HG02973 (cell line): ENCODE data around the gene NUAK1.

Experiments
- ATAC-seq: cut with Tn5 transposase; IDR thresholded peaks from one replicate; pipeline ENCODE4 v1.9.1; 2021; ENCODE audit warnings: moderate library complexity; ENCODE audit not compliant: unreplicated experiment

NUAK1 gene

DNA sequence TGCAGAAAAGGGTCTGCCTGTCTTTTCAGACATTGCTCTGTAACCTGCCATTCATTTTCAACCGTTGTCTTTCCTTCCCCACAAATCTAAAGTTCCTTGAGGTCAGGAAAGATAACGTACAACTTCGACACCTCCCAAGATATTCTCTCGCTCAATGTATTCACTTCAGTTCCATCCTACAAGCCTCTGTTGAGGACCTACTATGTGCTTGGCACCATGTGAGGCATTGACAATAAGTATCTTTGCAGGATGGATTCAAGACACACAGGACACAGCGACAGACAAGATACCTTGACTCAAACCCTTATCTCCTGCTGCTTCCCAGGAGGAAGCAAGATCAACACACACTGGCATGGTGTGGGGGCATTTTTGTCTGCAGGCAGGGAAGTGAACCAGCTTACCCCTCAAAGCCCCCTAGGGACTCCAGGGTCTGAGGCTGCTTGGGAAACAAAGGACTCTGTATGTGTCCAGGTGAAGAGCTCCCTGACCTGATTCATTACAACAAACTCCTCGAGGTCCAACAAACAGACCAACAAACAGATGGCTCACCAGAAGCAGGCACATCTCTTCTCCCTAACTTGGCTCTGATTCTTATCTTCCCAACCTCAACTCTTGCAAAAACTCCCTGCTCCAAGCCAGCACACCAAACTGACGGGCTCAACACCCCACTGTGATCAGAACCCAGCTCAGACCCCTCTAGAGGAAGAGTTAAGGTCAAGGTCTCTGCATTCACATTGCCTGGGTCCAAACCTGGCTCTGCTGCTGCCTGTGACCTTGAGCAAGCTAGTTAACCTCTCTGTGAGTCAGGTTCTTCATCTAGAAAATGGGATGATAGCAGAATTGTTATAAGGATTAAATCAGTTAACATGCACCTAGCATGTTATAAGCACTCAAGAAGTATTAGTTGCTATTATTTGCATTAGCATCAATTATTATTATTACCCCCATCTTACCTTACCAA is 6.3 kb downstream of the NUAK1 start:
- ATAC-seq: no peak

- ATAC-seq: no peak
These were observed 7.1 kb downstream of the NUAK1 start for GRCh38 chr12:106131676-106132075.

DNA sequence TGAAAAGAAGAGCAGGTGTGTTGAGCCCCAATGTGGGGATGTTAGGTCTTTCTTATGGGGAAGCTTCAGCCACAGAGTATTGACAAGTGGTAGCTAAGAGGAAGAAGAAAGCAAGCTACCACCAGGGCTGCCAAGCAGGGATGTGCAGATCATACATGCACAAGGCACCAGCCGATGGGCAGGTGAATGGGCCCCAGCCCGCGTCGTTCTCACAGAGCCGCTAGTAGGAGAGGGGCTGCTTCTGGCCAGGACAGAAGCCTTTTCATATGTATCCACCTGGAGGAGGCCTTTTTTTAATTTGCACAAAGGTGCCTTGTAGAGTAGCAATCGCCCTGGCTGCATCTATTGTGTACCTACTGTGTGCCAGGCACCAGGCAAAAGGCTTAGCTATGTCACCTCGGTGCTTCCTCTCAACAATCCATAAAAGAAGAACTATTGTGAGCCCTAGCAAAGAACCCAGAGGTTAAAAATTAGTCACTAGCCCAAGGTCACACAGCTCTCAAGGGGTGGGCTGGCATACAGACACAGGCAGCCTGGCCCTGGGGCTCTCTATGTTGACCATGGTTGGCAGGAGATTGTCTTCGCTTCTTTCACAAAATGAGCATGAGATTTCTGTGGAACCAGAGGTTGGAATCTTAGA is 8.2 kb downstream of the NUAK1 start:
- ATAC-seq: no peak

DNA sequence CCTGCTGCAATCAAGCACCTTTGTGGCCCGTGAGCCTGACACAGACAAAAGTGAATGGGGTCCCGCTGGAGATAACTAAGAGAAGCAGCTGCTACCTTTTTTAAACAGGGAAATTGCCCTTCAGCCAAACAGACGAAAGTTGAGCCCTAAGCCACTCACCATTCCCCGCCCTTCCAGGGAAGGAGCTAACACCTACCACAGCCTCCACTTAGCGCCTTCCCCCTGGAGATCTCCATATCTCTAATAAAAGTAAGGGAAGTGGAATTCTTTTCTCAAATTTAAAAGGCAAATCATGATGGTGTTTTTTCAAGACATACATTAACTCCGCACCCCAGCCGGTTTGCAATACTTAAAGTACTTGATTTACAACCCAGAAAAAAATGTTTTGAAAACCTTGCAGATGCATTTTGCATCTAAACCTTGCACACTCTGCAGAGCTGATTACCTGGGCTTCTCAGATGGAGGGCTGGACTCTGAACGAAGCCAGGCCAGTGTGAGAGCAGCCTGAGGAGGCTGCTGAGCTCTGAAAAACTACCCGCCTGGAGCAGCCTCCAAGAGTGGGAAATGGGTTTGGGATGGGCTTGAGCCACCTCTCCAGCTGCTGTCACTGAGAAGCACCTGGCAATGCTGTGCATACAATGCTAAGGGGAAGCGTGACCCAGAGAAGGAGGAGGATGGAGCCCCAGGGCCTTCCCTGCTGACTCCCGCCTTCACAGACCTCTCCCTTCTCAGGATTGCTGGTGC is 10.0 kb downstream of the NUAK1 start:
- no peak for ATAC-seq

- no peak for ATAC-seq
These were observed 11.2 kb downstream of the NUAK1 start for GRCh38 chr12:106127338-106128126.

GRCh38 chr12:106126441-106127337 is 12.1 kb downstream of the NUAK1 start:
- ATAC-seq: no peak

GRCh38 chr12:106125351-106126095 is 13.2 kb downstream of the NUAK1 start:
- no peak for ATAC-seq

GRCh38 chr12:106123551-106124081 is 15.1 kb downstream of the NUAK1 start:
- no peak for ATAC-seq

DNA sequence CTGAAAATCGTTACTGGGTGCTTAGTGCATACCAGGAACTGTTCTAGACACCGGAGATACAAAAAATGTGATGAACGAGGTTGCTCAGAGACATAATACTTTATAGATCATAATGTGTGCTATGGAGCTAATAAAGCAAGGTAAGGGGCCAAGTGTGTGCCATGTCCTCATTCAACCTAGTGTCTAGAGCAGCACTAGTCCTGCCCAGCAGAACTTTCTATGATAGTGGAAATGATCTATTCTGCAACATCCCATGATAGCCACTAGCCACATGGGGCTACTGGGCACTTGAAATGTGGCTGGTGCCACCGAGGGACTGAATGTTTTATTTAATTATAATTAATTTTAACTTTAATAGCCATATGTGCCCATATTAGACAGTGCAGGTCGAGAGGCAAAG is 15.6 kb downstream of the NUAK1 start:
- no peak for ATAC-seq

DNA sequence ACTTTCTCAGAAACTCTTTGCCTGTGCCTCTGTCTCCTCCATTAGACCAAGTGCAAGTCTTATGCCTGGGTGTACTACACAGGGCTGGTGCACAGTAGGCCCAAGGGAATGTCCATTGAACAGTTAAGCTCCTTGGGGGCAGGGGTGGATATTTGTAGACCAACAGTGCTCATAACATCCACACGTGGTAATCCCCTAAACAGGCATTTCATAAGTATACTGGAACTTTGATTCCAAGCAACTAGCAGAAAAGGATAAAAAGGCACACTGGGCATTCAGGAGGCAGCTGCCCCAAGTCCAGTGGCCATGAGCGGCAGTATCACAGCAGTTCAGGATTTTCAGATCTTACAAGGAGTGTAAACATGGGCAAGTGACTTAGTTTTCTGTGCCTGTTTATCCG is 16.8 kb downstream of the NUAK1 start:
- ATAC-seq: no peak

GRCh38 chr12:106120519-106121105 is 18.1 kb downstream of the NUAK1 start:
- ATAC-seq: no peak

DNA sequence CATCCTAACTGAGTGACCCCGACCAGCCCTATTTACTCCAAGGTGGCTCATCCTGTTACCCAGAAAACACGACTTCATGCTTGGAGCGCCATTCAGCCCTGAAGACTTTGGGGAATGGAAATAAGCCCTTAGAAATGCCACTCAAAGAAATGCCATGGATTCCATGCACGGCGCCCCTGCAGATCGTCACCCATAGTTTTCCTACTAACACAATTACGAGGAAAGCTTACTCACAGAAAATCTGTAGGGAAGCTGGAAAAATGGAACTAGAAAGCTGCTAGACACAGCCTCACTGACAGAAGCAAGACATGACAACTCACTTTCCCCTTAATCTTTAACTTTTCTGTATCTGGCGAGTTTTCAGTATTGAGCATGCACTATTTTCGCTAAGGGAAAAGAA is 19.5 kb downstream of the NUAK1 start:
- ATAC-seq: no peak

- no peak for ATAC-seq
These were observed 20.2 kb downstream of the NUAK1 start for GRCh38 chr12:106118381-106119130.

DNA sequence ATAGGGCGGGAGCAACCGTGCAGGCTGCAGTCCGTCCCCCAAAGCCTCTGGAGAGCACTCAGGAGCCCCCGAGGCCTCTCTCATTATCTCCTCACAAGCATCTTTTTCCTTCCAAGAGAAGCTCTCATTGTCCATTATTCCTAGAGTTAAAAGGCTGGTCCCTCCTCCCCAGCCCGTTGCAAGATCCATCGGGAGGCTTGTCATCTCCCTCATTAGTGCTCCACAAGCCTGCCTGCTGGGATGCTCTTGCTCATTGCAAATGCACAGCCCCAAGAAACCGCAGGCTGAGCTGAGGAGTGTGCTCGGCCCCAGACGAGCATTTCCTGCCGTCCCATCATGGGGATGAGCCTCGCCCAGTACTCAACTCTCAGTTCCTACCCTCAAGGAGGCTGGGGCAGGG is 23.3 kb downstream of the NUAK1 start:
- no peak for ATAC-seq

GRCh38 chr12:106114447-106115068 is 24.2 kb downstream of the NUAK1 start:
- ATAC-seq: no peak

DNA sequence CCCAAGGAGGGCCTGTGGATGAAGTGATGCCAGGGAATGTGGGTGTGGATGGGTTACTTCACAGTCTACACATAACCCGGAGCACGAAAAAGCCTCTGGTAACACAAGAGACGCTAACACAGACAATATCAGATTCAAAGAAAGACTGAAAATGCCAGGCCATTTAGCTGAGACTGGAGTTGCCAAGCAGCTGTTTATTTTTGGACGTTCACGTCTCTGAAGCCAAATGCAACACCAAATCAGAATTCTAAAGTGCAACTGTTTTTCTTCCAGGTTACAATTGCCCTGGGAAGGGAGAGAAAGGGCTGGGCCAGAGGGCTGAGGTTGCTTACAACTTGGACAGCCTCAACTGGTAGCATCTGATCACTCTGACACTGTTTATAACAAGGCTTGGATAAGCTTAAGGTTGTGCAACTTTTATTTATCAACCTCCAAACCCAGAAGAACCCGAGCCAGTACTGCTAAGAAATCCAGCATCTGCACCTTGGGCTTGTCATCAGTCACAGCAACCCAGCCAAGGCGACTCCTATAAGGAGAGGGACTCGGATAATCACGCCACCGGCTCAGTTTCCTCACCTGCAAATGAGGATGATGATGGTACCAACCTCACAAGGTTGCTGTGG is 24.8 kb downstream of the NUAK1 start:
- ATAC-seq: no peak

- no peak for ATAC-seq
These were observed 25.3 kb downstream of the NUAK1 start for GRCh38 chr12:106113446-106113823.
